Right lobe of liver (tissue), 4 donors: ENCODE data around the gene DCAF4L1.

Experiments
- CTCF ChIP-seq, 4 donors: fragments of 200-600 bp in 3 of 4; fragments of 450-650 bp in 1 of 4; IDR thresholded peaks; one replicate each; pipeline versions ENCODE4 v1.5.1 to v1.8.0; 2016 to 2022; ENCODE audit warnings: antibody characterized with exemption in 4 of 4, mild to moderate bottlenecking in 2 of 4
- POLR2A ChIP-seq: fragments of 450-650 bp; IDR thresholded peaks from one replicate; pipeline ENCODE4 v1.6.1; 2017; ENCODE audit warnings: antibody characterized with exemption, mild to moderate bottlenecking
- donor health status: DM: no; HTN: no; CAD: no.
- donor health status: DM: no; HTN: no; CAD: no.
- donor health status: DM: no; HTN: yes; CAD: no.

- TF ChIP-seq CTCF (IDR thresholded peaks at IDR 0.05) (no peak), POLR2A (no peak)
These were observed 11.7 kb downstream of the DCAF4L1 start for GRCh38 chr4:41992967-41993857.
